GM12891 (cell line): ENCODE measurements around the gene MORF4L1.

ENCODE experiments used
- DNase-seq: peaks from one replicate; pipeline ENCODE4 v3.0.0; 2011; ENCODE audit warnings: low spot score; ENCODE audit not compliant: insufficient read length
- FAIRE-seq: peaks from 2 replicates; lab custom pipeline; 2011; peaks lifted over from hg19 to GRCh38; lab: Jason Lieb, UNC
- PAX5 ChIP-seq: IDR thresholded peaks from 2 replicates; pipeline ENCODE4 v1.6.1; 2011; ENCODE audit warnings: low read length, moderate library complexity, mild to moderate bottlenecking; ENCODE audit not compliant: insufficient read depth, severe bottlenecking
- POLR2A ChIP-seq: IDR thresholded peaks from 2 replicates; pipeline ENCODE4 v1.6.1; 2011; ENCODE audit warnings: low read depth, low read length, control low read depth
- POLR2AphosphoS5 ChIP-seq: IDR thresholded peaks from 2 replicates; pipeline ENCODE4 v1.6.1; 2011; ENCODE audit warnings: low read depth, low read length, control low read depth
- POU2F2 ChIP-seq: IDR thresholded peaks from 2 replicates; pipeline ENCODE4 v1.6.1; 2011; ENCODE audit warnings: low read depth, mild to moderate bottlenecking, control low read depth, low read length, moderate library complexity
- SPI1 ChIP-seq: IDR thresholded peaks from 2 replicates; pipeline ENCODE4 v1.6.1; 2011; ENCODE audit warnings: low read depth, low read length, control low read depth
- TAF1 ChIP-seq: IDR thresholded peaks from 2 replicates; pipeline ENCODE4 v1.6.1; 2011; ENCODE audit warnings: low read depth, low read length, control low read depth

MORF4L1 gene

GRCh38 chr15:78904599-78905358 lies 32.1 kb downstream of the MORF4L1 start:
- TF ChIP-seq PAX5 (no peak), POLR2AphosphoS5 (no peak), SPI1 (no peak), POU2F2 (no peak), POLR2A (no peak), TAF1 (no peak)
- FAIRE-seq (no peak), DNase-seq (no peak)

DNA sequence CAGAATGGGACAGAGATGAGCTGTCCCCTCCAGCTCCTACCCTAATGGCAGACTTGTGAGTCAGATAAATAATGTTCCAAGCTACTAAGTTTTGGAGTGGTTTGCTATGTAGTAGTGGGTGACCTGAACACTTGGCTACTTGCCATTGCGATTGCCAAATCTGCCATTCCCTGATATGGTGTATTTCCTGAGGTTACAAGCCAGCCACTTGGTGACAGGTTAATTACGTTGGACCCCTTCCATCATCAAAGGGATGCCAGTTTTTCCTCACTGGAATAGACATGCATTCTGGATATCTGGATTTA lies 33.6 kb downstream of the MORF4L1 start:
- no peak for TF ChIP-seq POLR2A
- TF ChIP-seq POLR2AphosphoS5, result no peak; the same call in 1 of the 2 replicates
- TF ChIP-seq POU2F2, result no peak
- no peak for TF ChIP-seq TAF1
- no peak for TF ChIP-seq PAX5
- no peak for TF ChIP-seq SPI1
- no peak for DNase-seq
- no peak for FAIRE-seq

DNA sequence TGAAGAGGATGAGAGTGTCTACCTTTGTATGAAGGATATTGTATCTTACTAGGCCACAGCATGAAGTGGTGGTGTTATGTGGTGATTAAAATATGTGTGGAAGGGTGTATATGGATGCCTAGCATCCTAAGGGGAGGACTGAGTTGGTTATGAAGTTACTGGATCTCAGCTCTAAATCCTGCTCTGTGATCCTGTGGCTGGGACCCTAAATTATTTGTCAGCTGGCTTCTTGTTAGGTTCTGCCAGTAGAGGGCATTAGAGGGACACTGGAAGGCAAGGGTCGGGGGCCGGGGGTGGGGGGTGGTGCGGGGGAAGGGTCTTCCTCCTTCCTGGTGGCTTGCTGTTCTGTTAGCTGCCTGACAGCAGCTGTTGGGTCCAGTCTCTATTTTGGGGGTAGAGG lies 34.9 kb downstream of the MORF4L1 start:
- no peak for TF ChIP-seq POLR2AphosphoS5
- no peak for TF ChIP-seq PAX5
- no peak for TF ChIP-seq POLR2A
- TF ChIP-seq POU2F2, result no peak
- no peak for TF ChIP-seq TAF1
- TF ChIP-seq SPI1, result no peak
- FAIRE-seq (no peak), DNase-seq (no peak)

- no peak for FAIRE-seq
- no peak for DNase-seq
- TF ChIP-seq POLR2A (no peak), PAX5 (no peak), POU2F2 (no peak), POLR2AphosphoS5 (no peak), SPI1 (0 out of 2 replicates have a peak, but pooled peaks have one; percentile 13), TAF1 (no peak)
These were observed 36.5 kb downstream of the MORF4L1 start for GRCh38 chr15:78909160-78909695.

DNA sequence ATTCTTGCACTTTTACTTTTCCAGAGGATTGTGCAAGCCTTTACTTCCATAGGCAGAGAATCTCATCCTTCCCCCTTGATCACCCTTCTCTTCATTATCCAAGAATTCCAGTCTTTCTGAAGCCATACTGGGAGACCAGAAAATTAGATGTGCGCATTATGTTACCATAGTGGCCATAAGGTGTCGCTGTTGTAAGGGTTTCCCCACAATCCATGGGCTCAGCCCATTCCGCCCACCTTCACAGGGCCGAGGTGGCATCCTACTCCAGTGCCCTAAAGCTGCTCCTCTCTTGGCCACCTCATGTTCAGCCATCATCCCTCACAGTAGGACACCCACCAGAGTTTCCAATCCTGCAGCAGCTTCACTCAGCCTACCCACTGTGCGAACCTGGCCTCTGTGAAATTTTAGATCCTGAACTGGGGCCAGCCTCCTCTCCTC lies 37.1 kb downstream of the MORF4L1 start:
- DNase-seq (no peak), FAIRE-seq (peak; percentile 87)
- no peak for TF ChIP-seq TAF1
- no peak for TF ChIP-seq PAX5
- TF ChIP-seq POLR2AphosphoS5, result no peak
- TF ChIP-seq SPI1, result no peak
- TF ChIP-seq POLR2A, result no peak
- TF ChIP-seq POU2F2, result no peak

DNA sequence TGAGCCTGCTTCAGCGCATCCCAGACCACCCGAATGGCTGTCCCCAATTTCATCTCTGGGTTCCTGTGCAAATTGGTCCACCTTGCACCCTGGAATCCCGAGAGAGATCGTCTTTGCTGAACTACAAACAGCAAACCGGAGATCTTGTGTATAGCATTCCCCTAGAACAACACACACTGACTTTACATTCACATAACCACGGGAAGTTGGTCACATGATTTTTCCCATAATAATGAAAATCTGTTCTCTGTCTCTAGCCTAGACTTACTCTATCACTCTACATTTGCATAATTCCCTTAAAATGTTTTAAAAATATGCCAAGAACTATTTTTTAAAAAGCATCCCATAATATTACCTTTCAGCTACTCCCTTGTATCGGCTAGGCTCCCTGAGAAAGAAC lies 37.6 kb downstream of the MORF4L1 start:
- DNase-seq, result no peak
- TF ChIP-seq SPI1, result no peak
- TF ChIP-seq TAF1, result no peak
- no peak for TF ChIP-seq POLR2A
- no peak for TF ChIP-seq POLR2AphosphoS5
- TF ChIP-seq POU2F2, result no peak
- TF ChIP-seq PAX5, result no peak
- FAIRE-seq, result no peak

DNA sequence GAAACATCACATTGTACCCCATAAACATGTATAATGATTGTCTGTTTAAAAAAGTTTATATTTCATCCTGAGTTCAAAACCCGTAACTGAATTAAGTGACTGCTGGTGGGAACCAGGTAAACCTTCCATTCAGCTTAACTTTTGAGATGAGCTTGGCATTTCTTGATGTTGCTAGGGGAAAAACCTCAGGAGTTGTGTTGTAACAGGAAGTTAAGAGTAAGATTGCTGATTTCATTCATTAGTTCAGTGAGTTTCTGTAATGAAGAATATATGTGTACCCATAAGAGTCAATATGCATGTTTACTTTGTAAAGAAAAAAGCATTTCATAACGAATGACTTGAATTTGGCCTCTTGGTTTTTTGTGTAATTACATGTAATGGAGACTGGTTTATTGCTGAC lies 39.6 kb downstream of the MORF4L1 start:
- DNase-seq (no peak), FAIRE-seq (no peak)
- TF ChIP-seq SPI1 (no peak), PAX5 (no peak), POLR2A (no peak), POLR2AphosphoS5 (no peak), TAF1 (no peak), POU2F2 (no peak)

GRCh38 chr15:78913012-78913411 lies 40.3 kb downstream of the MORF4L1 start:
- no peak for FAIRE-seq
- TF ChIP-seq POLR2AphosphoS5 (no peak), POU2F2 (no peak), SPI1 (no peak), TAF1 (no peak), PAX5 (no peak)
- DNase-seq, result no peak

GRCh38 chr15:78914027-78914764 lies 41.5 kb downstream of the MORF4L1 start:
- FAIRE-seq (no peak), DNase-seq (no peak)
- TF ChIP-seq PAX5, result no peak
- TF ChIP-seq POU2F2, result no peak
- TF ChIP-seq POLR2A, result no peak
- no peak for TF ChIP-seq POLR2AphosphoS5
- no peak for TF ChIP-seq TAF1
- no peak for TF ChIP-seq SPI1

- TF ChIP-seq SPI1 (no peak), POLR2AphosphoS5 (no peak), POLR2A (no peak), TAF1 (no peak), PAX5 (no peak), POU2F2 (no peak)
- no peak for FAIRE-seq
- DNase-seq, result no peak
These were observed 42.8 kb downstream of the MORF4L1 start for GRCh38 chr15:78915341-78916087.
